CMK (cell line): ENCODE data around the gene PEX6.

Experiments used
- DNase-seq: peaks from one replicate; pipeline ENCODE4 v3.0.0-alpha.2; 2010; ENCODE audit warnings: low read depth

PEX6 gene

DNA sequence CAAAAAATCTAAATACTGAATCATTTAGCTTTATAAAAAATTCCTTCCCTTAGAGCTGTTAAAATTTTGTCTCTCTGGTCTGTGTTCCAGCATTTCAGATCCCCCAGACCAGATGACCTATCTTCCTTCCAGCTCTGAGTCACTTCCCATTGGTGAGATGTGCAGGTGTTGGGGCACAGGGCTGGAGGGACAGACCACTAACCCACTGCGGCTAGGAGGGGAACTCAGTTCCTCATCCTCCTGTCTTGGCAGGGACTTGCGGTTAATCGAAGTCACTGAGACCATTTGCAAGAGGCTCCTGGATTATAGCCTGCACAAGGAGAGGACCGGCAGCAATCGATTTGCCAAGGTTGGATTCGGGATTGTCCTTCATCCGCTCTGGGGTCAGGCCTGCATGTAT, 43.7 kb downstream of the PEX6 start:
- DNase-seq = no peak

DNA sequence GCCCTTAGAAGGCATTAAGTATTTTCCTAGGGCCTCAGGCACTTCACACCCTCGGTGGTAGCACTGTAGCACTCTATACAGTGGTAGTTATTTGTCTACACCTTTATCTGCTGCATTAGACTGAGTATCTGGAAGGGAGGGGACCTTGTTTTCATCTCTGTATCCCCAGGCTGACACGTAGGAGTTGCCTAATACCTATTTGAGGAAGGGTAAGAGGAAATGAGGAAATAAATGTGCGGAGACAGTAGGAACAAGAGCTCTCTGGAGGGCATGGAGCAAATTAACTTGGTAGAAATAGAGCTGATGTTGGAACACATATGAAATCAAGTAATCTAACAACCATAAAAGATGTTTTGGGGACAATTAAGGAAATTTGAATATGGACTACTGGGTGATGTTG, 45.8 kb downstream of the PEX6 start:
- DNase-seq = no peak

DNA sequence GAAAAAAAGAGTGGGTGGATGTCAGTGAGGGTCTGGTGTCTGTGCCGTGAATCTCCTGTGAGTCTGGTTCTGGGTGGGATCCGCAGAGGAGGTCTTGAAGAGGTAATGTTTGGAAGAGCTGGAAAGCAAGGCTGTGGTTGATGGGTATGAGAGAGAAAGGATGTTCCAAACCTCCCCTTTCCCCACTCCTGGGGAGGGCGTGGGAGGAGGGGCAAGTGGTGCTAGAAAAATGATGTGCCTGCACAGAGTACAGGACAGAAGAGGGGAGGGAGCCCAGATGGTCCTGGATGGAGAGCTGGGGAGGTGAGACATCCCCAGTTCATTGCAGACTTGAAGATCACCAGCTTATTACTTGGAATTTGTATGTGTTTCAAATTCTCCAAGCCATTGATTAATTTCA, 46.6 kb downstream of the PEX6 start:
- DNase-seq = no peak

DNA sequence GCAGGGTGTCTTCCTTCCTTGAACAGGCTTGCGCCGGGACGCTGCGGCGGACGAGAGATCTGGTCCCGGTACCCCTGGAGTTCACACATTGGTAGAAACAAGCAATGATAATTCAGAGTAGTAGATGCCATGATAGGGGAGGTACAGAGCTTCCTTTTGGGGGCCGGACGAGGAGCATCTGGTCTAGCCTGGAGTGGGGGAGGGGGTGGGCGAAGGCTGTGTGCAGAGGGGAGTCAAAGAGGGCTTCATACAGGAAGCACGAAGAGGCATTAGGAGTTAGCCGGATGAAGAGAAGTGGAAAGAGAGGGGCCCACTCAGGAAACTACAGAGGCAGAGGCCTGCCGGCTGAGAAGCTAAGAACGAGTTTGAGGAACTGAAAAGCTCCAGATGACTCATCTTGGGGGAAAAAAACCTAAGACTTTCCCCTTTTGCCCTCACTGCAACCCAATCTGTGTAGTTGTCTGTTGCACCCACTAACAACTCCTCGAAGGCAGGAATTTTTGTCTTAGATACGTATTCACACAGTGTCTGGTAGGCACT, 49.1 kb downstream of the PEX6 start:
- peak; percentile 88 for DNase-seq

DNA sequence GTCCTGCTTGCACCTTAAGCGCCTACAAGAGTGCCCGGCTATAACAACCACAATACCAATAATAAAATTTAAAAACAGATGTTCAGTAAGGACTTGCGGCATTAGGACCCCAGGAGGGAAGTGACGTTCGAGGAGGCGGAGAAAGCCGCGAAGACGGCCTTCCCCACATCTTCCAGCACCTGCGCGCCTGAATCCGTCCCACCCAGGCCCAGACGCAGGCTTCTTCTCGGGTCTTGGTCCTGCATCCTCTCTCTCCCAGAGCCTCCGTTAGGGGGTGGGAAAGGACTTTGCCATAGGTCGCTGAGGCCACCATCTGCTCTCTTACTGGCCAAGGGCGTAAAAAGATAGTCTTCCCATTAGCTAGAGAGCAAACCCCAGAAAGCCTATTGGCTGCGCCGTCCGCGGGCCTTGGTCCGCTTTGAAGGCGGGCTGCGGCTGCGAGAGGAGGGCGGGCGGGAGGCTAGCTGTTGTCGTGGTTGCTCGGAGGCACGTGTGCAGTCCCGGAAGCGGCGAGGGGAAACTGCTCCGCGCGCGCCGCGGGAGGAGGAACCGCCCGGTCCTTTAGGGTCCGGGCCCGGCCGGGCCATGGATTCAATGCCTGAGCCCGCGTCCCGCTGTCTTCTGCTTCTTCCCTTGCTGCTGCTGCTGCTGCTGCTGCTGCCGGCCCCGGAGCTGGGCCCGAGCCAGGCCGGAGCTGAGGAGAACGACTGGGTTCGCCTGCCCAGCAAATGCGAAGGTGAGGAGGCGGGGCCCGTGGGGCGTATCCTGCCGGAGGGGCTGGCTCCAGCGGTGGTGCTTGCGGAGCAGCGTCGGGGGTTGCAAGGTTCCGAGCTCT, 49.8 kb downstream of the PEX6 start, which contains the start of gene CNPY3:
Gene CNPY3, plus strand, starts transcription at position 495 of the 835 bp plus-strand sequence. Its CDS starts 91 bp downstream, at position 586.
- DNase-seq = peak; percentile 96

DNA sequence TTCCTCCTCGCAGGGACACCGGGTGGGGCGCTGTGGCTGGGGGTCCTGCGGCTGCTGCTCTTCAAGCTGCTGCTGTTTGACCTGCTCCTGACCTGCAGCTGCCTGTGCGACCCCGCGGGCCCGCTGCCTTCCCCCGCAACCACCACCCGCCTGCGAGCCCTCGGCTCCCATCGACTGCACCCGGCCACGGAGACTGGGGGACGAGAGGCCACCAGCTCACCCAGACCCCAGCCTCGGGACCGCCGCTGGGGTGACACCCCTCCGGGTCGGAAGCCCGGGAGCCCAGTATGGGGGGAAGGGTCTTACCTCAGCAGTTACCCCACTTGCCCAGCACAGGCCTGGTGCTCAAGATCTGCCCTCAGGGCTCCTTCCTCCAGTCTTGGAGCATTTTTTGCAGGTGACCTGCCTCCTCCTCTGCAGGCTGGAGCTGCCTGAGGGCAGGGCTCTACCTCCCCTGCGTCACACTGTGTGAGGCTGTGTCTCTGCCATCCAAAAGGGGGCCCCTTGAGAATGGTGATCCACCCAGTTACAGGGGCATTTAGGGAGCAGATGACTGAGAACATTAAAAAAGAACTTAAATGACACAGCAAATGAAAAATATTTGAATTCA, 53.6 kb downstream of the PEX6 start:
- DNase-seq = no peak

DNA sequence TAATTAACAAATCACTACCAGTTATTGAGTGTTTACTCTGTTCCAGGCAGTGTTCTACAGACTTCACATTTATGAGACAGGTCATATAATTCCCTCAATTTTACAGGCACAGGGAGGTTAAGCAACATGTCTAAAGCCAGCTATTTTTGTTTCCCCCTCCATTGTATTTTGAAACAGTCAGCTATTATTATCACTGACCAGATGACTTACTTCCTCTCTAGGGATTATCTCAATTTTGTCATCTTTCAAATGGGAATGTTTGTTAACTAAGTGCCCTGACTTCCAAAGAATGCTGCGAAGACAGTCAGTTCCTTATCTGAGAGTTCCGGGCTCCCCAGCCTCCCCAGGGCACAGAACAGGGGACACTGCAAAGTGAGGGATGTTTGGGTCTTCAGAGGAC, 55.3 kb downstream of the PEX6 start:
- DNase-seq = no peak

DNA sequence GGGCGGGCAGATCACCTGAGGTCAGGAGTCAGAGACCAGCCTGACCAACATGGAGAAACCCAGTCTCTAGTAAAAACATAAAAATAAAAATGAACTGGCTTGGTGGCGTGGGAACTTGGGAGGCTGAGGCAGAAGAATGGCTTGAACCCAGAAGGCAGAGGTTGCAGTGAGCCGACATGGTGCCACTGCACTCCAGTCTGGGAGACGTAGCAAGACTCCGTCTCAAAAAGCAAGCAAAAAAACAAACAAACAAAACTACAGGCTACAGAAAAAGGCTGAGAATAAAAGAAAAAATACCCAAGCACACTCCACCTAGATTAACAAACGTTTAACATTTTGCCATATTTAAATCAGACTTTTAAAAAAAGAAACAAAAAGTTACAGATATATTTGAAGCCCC, 57.2 kb downstream of the PEX6 start:
- DNase-seq = no peak

DNA sequence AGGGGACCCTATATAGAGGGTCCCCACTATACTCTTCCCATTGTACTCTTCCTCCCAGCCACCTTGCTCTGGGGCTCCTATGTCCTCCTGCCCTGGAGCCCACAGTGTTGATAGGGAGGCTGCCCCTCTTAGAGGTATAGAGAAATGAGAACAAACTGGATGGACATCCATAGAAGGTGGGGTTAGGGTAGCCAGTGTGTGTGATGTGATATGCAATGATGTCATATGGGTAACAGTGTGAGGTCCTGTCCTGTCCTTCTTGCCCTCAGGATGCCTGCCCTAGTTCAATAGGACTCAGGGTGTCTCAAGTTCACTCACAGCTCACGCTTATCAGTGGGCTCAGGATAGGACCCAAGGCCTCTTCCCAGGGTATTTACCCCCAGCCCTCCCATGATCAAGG, 62.7 kb downstream of the PEX6 start:
- DNase-seq = no peak

DNA sequence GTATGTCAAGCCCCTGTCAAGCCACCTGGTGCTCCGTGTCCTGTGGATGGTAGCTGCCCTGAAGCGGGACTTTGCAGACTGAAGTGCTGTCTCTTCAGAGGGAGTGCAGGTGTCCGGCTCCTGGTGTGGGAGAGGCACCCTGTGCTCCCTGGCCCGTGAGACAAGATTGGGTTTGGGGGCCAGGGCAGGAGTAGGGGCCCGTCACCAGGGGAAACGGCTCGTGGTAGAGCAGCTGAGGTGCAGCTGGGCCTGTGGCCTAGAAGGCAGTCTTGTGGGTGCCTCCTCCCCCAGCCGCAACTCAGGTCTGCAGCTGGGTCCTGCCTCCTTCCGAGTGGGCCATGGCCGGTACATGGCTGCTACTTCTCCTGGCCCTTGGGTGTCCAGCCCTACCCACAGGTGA, 63.2 kb downstream of the PEX6 start, which contains the start of gene PTCRA:
Gene PTCRA, plus strand, starts transcription at position 322 of the 400 bp plus-strand sequence. Its CDS starts 17 bp downstream, at position 339.
- no peak for DNase-seq

DNA sequence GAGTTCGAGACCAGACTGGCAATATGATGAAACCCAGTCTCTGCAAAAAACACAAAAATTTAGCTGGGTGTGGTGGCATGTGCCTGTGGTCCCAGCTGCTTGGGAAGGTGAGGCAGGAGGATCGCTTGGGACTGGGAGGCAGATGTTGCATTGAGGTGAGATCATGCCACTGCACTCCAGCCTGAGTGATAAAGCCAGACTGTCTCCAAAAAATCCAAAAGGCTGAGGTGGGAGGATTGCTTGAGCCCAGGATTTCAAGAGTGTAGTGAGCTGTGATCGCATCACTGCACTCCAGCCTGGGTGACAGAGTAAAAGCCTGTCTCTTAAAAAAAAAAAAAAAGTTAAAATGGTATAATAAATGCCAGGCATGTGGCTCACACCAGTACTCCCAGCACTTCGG, 64.4 kb downstream of the PEX6 start:
- DNase-seq = no peak
